Stimulated activated CD4-positive, alpha-beta T cell treated with anti-CD3 and anti-CD28 coated beads, Interleukin-1b, Interleukin-23, amount 100 ng/mL, for 48 hours (primary cell): Measurements from ENCODE around the gene CC2D2A.

ENCODE experiments used
- DNase-seq: peaks from one replicate; pipeline ENCODE4 v3.0.0-alpha.2; 2020

The CC2D2A gene

DNA sequence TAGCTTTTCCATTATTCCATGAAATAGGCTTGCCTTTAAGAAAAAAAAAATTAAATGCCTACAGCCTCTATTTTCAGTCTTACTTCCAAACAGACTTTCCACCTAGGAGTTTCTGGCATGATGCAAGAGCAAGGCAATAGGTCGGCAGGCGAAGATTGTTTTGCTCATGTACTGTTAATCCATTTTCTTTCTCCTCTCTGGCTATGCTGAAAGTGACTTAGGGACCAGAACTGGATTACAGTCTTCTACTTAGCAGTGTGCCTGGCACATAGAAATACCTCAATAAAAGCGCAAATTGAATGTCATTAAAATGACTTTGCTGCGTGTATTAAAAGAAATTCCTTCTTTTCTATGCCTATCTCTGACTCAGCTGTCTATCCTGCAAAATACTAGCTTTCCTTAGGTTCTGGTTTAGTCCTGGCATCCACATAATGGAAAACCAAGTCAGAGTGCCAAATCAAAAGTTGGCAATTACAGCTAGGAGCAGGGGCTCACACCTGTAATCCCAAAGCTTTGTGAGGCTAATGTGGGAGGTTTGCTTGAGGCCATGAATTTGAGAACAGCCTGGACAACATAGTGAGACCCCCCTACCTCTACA lies 51.9 kb downstream of the CC2D2A start:
- no peak for DNase-seq

DNA sequence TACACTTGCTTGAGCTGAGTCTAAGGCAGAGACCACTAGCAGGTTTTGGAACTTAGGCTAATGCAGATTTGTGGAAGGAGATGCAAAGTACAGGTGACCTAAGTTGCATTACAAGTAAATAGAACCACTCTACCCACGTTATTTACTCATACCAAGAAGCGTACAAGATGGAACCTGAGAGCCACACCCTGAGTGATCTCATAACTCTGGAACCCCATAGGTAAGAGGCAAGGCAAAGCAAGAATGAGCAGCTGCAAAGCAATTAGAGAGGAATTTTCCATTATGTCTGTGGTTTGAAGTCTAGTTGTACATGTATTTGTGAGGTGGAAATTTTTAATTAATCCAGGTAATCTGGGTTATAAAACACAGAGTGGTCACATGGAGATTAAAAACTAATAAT lies 55.4 kb downstream of the CC2D2A start:
- DNase-seq, result no peak

DNA sequence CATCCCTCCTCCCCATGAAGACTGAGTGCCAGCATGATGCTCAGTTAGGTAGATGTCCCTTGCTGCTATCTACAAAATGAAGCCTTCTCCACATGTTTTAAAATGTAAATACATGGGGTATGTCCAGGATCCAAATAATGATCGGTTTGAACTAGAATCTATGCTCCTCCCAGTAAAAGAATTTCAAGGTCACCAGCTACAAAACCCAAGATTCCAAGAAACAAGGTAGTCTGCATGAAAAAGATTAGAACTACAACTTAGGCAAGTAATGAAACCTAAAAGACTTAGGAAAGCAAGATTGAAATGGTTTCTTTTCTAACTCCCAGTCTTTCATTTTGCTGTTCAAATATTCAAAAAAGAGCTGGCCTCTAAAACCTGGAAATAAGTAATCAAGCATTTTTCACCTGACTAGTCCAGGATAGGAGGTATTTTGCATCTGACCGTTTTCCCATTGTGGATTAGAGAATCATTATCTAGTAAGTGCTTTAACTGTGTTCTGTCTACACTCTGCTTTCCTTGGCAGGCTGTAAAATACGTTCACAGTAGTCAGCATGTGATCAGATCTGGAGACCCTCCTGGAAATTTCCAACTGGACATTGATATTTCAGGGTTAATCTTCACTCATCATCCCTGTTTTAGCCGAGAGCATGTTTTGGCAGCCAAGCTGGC lies 57.4 kb downstream of the CC2D2A start:
- no peak for DNase-seq

DNA sequence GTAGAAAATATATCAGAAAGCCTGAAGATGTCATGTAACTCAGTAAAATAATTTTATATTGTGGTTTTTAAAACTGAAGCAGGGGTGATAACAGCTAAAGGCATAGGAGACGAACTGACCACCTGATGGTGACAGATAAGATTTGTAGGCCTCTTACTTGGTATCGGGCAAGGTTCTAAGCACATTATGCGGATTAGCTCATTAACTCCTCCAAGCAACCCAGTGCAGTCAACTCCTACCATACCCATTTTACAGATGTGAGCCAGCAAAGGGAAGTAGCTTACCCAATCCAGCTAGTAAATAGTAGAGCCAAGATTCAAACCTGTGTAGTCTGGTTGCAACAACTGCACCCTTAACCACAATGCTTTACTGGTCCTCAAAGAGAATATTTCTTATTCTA lies 62.1 kb downstream of the CC2D2A start:
- DNase-seq, result no peak

DNA sequence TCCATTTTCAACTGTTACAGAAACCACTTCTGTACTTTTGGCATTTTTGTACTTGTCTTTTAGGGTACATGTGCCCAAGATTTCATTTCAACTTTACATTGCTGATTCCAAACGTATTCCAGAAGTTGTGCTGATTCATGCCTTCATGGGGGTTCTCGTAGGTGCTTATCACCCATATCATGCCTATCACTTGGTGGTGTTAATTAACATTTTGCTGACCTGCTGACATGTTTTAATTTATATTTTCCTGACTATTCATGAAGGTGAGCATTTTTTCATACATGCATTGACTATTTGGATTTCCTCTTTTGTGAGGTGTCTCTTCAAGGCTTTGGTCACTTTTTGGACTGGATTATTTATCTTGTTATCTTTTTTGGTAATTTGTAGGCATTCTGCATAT lies 64.1 kb downstream of the CC2D2A start:
- no peak for DNase-seq

DNA sequence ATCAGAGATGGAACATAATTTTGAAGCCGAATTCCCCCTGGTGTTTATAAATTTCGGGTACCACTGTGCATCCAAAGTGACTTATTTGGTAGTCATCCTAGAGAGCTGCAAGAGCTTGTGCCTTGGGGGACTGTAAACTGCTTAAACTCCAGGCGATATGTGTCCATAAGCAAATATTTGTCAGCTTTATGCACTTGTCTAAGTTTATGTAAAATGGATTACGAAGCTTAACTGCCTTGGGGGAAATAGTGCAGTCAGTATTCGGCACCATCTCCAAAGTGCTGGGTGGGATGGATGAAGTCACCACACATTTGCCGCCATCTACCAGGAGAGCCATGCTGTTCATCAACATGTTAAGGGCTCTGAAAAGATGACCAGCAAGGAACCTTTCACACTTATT lies 65.9 kb downstream of the CC2D2A start:
- DNase-seq, result no peak

DNA sequence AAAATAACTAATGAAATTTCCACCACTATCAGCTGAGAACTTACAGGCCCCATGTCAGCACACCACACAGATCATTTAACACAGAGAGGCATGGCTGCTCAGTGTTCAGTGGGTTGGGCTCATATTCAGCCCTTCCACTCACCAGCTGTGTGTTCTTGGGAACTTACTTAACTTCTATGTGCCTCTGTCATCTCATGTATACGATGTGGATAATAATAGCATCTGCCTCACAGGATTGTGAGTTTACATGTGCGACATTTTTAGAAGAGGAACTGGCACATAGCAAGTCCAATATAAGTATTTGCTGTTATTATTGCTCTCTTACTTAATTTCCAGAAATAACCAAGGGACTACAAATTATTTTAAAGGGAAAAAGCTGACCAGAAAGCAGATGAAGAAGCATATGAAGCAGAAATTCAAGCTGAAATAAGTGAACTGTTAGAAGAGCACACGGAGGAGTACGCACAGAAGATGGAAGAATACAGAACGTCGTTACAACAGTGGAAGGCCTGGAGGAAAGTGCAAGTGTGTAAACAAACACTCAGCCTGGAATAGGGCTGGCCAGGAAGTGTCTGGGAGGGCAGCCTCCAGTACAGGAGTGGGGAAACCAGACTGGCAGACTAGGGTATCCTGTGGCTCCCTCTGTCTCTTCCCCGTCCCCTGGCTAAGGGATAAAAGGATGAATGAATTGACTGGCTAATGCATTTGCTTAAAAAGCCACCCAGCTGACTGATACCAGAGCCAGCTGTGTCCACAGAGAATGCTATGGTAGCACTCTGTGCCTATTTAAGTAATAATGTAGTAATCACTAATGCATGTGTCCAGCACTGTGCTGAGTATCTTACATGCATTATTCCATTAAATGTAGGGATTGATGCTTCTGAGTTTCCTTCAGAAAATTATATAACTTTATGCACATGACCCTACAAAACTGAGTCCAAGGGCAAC lies 67.1 kb downstream of the CC2D2A start:
- no peak for DNase-seq

DNA sequence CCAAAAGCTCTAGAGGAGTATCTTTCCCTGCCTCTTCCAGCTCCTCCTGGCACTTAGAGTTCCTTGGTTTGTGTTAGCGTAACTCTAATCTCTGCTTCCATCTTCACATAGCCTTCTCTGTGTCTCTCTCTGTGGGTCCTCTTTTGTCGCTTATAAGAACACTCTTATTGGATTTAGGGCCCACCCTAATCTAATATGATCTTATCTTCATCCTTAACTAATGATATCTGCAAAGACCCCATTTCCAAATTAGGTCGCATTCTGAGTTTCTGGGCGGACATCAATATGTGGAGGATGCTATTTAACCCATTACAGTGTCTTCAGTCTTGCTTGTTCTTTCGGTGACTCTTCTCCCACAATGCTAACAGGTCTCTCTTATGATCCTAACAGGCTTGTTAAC lies 72.3 kb downstream of the CC2D2A start:
- DNase-seq, result no peak

DNA sequence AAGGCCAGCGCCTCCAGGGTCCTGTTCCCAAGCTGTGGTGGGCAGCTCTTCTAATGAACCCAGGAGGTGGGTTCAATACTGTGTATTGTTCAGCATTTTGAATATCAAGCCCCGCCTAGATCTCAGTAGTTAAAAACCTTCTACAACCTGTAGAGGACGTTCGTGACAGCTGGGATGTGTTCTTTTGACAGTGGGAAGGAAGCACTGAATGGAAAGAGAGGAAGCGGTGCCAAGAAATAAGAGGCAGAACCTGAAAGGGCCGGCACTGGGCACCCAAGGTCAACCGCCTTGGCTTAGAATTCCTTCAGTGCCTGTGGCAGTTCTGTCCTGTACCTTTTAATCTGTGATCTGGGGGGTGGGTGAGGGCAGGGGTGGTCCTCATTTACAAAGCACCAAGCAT lies 73.1 kb downstream of the CC2D2A start:
- no peak for DNase-seq

DNA sequence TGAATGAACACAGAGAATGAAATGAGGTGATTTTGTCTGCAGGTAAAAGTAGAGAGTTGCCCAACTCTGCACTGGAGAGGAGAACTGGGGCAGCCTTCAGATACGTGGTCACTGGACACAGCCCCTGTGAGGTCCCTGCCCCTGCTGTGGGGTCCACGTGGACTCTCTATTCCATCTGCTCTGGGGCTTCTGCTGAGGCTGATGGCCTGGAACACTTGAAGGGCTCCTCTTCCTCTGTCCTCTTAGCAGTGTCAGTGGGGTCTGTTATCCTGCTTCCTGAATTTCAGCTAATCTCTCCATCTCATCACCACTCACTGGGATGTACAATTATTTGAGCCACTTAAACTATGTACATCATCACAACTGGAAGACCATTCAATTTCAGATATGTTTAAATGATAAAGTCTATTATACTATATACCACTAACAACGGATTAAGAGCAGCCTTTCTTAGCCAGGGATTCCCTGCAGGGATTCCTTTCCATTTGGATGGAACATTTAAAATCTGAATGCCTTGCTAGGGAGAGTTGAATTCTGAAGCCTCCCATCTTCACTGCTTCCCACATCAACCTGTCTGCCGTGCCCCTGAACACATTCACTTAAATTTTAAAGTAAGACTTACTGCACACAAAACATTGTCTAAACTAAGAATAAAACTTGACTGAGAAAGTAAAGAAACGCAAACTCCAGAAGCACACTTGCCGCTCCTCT lies 74.0 kb downstream of the CC2D2A start:
- DNase-seq, result no peak

DNA sequence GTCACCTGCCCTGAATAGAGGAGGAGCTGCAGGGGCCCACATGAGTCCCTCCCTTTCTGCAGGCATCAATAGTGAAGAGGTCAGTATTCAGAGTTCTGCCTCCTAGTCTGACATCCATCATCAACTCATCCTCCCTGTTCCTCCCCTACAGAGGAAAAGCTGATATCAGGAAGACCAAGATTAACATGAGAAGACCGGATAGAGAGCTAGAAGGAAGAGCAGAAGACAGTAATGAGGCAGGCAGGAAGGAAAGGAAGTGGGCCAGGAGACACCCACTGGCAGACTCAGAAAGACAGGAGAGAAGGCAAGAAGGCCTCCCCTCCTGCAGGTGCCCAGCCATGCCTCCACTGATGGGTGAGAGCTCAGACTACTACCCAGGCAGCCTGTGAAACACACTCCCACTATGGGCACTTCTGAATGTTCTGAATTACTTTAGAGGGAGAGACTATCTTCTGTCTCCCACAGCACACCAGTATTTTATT lies 74.6 kb downstream of the CC2D2A start:
- no peak for DNase-seq

DNA sequence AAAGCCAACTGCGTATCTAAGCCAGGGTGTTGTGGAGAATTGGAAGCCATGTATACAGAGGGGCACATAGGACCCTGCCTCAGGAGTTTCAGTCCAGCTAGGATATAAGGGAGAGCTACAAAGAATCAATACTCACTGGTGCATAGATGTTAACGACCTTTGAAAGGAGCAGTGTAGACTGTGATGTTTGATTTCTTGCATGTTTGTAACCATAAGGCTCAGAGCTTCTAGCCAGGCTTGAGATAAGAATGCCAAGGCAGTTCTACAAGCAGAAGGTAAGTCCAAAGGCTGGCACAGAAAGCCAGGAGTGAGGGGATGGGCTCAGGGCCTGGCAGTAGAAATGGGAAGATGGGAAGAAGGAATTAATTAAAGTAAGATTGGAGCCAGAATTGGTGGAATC lies 75.7 kb downstream of the CC2D2A start:
- DNase-seq, result no peak

DNA sequence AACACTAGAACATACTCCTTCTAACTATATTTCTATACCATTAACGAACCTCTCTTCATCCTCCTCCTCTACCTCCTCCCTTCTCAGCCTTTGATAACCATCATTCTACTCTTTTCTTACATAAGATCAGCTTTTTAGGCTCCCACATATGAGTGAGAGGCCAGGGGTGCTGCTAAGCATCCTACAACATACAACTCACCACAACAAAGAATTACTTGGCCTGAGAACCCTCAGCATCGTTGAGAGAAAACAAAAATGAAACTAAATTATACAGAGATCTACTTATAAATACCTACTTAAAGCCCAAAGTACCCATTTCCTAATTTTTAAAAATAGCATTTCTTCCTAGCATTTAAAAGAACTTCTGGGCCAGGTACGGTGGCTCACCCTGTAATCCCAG lies 77.7 kb downstream of the CC2D2A start:
- DNase-seq, result no peak

DNA sequence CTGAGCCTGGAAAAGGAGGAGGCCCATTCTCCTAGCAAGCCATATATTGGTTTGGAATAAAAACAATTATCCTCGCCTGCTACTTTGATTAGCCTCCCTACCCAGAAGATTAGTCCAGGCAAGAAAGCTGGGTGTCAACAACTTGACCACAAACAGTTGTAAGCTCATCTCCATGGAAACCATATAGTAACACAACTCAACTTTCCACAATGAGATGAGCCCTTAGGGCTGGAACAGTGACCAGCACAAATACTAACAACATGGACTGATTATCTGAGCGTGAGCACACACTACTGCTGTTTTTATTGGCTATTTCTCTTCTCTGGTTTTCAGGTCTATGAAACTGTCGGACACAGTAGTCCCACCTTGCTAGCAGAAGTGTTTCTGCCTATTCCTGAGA lies 80.8 kb downstream of the CC2D2A start:
- DNase-seq, result no peak

DNA sequence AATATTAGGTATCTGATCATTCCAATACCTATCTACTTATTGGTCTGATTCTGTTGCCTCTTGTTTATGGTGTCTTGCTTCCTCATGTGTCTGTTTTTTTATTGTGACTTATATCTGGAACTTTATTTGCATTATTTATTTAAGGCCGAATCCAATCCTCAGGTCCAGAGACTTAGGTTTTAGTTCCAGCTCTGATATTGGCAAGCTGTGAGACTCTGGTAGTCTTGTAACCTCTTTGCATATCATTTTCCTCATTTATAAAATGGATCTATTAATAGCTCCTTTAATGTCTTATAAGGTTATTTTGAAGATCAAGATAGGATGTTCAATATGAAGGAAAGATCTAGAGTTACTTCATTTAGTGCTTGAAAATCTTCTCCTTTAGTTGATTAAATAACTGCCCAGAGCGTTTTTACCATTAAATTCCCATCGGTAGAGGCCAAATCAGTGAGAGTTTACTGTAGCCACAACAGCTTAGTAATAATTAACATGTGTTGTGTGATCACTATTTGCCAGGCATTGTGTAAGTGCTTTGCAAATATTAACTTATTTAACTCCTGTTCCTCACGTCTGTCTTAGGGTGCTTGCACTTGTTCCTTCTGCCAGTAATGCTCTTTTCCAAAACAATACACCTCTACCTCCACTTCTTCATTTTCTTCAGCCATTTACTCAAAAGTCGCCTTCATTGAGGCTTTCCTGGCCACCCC lies 82.2 kb downstream of the CC2D2A start:
- no peak for DNase-seq

DNA sequence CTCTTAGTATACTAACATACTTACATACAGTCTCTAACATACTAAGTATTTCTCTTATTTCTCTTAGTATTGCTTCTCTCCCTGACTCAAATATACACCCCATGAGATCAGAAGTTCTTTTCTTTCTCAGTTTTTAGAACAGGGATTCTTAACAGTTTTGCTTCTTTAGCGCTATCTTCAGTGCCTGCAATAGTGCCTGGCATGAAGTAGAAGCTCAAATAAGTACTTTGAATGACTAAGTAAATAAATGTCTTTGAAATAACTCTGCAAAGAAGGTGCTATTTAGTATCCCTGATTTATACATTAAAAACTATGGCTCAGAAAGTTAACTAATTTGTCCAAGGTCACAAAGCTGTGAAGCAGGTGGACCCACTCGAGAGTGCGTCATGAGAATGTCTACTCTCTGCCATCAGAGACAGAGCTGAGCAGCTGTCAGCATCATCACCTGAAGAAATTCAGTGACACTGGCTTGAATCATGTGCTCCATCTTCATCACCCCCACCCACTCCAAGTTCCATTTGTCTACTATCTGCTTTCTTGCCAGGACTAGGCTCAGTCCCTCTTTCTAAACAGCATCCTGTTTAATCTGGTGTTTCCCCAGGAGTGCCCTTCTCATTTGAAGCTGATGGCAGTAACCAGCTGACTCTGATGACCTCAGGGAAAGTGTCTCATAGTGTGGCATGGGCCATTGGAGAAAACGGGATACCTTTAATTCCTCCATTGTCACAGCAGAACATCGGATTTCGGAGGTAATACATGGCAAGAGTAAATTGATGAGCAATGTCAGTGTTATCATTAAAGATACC lies 83.1 kb downstream of the CC2D2A start:
- DNase-seq, result no peak

DNA sequence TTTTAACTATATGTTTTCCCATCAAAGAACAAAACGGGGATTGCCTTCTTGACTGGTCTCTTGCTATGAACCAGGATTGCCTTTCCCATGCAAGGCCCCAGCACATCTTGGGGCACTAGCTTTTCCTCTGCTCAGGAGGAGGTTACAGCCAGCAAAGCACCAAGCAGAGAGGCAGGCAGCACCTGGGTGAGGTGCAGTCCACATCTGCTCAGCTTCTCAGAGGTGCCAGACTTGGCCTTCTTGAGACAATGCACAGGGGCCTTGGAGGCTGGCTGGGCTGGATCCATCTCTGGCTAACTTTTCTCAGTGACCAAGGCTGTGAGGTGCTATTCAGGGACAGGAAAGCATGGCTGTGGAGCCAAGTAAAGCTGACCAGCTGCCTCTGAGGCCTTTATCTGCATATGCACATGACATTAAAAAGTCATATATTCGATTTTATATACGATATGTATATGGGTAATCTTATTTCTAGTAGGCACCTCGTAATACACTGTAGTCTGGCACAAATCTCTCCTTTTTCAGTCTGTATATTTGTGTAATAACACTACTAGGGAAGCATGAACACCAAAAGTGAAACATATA lies 86.9 kb downstream of the CC2D2A start:
- DNase-seq, result no peak

DNA sequence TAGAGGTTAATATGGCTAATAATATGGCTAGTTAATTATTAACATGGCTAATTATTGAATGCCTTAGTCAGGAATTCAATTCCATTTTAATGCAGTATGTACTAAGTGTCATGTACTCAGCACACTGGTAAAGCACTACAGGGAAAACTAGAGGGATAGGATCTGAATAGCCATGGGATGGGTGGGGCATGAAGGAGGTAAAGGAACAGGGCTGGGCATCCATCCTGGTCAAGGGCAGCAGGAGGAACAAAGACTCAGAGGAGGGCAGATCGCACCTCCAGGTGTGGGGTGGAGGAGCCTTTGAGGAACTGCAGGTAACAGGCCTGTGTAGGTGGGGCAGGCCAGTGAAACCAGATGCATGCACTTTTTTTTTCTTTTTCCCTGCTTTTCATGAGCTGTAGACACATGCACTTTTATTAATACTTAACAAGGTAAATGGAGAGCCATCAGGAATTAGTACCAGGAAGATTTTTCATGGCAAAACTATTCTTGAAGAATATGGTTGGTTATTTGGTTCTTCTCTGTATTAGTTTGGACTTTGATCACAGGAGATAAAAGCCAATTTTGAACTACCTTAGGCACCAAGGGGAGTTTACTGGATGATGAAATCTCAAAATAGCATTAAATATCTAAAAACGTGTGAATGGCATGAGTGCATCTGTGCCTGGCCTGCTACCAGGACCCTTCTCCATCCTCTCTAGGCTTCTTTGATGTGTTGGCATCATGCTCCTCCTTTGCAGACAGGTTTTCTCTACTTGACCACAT lies 88.3 kb downstream of the CC2D2A start:
- DNase-seq, result no peak

DNA sequence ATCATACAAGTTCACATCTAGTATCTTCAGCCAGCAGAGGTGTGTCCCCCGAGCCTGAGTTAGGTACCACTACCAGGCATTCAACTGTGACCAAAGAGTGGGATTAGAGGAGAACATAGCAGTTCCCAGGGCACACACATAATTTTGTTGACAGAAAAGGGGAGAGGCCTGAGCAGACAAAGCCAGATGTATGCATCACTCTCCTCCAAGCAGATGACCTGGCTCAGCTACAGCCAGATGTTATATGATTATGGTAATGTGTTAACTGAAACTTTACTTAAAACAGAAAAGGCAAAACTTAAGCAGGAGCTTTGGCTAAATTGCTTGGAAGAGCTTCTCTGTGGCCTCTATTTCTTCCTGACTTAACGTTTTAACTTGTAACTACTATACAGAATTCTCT lies 88.9 kb downstream of the CC2D2A start:
- DNase-seq, result no peak

DNA sequence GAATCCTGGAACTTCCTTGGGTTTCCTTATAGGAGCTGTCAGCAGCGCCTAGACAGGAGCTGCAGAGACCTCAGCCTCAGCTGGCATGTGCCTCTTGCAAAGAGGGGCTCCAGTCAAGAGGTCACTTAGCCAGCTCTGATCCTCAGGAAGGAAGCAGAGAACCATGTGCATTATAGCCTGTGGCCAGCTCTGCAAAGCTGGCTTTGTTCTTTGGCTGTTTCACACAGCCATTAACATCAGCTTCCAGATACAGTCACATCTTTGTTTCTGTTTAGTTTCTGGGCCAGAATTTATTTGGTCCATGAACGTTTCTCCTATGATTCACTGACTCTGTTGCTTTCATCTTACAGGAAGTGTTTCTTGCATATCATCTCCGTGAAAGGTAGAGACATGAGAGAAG lies 92.4 kb downstream of the CC2D2A start:
- DNase-seq, result no peak

DNA sequence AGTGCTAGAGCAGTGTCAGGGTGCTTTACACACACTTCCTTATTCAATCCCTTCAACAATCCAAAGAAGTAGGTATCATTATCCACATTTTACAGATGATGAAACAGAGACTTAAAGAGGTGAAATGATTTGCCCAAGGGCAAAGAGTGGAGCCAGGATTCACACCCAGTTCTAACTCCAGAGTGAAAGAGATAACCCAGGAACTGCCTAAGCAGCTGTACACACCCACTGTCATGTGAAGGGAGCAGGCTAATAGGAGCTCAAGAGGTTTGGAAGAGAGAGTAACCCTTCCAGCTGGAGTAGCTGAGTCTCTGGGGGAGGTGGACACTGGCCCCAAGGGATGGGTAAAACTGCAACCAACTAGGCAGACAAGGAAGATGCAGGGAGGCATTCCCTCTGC lies 92.9 kb downstream of the CC2D2A start:
- no peak for DNase-seq
